IMR-90 (cell line): ENCODE results near the gene LCN12. TPM values are rescaled to one million over a fixed set of nuclear protein-coding genes. Genes with fewer than 3 reads are reported as not detected.

ENCODE experiments used
- ATAC-seq: fragments of 200-7000 bp; cut with Tn5 transposase; 2 replicates; pipeline ENCODE4 v1.9.1; 2020; ENCODE audit warnings: low read depth, mild to moderate bottlenecking, moderate library complexity
- BruUV-seq: library from RNA; stranded (reverse); fragments of 400-500 nt; replicated peaks from 2 replicates; lab custom pipeline; 2021; lab: Mats Ljungman, UMichigan
- CTCF ChIA-PET: fragments of 300-600 bp; formaldehyde crosslinking; extraction: SDS; loops from one replicate; lab custom pipeline; 2021; ENCODE audit warnings: antibody characterized with exemption; lab: Yijun Ruan, JAX
- POLR2A ChIA-PET: fragments of 300-600 bp; sonication (Branson Sonifier 250); formaldehyde crosslinking; loops from one replicate; lab custom pipeline; 2022; ENCODE audit warnings: antibody characterized with exemption; ENCODE audit not compliant: unreplicated experiment; lab: Charles Lee
- DNase-seq: peaks from one replicate; pipeline ENCODE4 v3.0.0; 2013
- H2AFZ ChIP-seq: replicated peaks from 2 replicates; pipeline ENCODE3; 2013; ENCODE audit warnings: low read length, mild to moderate bottlenecking; ENCODE audit not compliant: poor library complexity
- H2AK5ac ChIP-seq: 2 replicates; pipeline ENCODE4 v1.6.1; 2013; ENCODE audit warnings: low read depth, low read length, inconsistent platforms
- H2AK9ac ChIP-seq: replicated peaks from 2 replicates; pipeline ENCODE3; 2013; ENCODE audit warnings: mild to moderate bottlenecking, low read depth, low read length, moderate library complexity; ENCODE audit not compliant: poor library complexity
- H2BK120ac ChIP-seq: 2 replicates; pipeline ENCODE4 v1.6.1; 2013; ENCODE audit warnings: low read depth, low read length, inconsistent platforms
- H2BK15ac ChIP-seq: 3 replicates; pipeline ENCODE4 v1.6.1; 2013; ENCODE audit warnings: low read depth, low read length, inconsistent platforms
- H2BK20ac ChIP-seq: 2 replicates; pipeline ENCODE4 v1.6.1; 2013; ENCODE audit warnings: low read depth, mild to moderate bottlenecking, inconsistent platforms, low read length, moderate library complexity
- H2BK5ac ChIP-seq: 2 replicates; pipeline ENCODE4 v1.6.1; 2013; ENCODE audit warnings: mild to moderate bottlenecking, low read depth, low read length, inconsistent platforms; ENCODE audit not compliant: poor library complexity, severe bottlenecking
- H3K14ac ChIP-seq: replicated peaks from 2 replicates; pipeline ENCODE4 v1.6.1; 2013; ENCODE audit warnings: low read depth, low read length, inconsistent platforms
- H3K18ac ChIP-seq: 2 replicates; pipeline ENCODE4 v1.6.1; 2013; ENCODE audit warnings: low read depth, low read length, control low read depth
- H3K23ac ChIP-seq: 2 replicates; pipeline ENCODE4 v1.6.1; 2013; ENCODE audit warnings: low read depth, low read length, inconsistent platforms
- H3K27ac ChIP-seq: 2 replicates; pipeline ENCODE4 v1.5.1; 2013; ENCODE audit warnings: mild to moderate bottlenecking, control low read depth, low read length; ENCODE audit not compliant: insufficient read depth
- H3K27me3 ChIP-seq: 2 replicates; pipeline ENCODE4 v1.6.1; 2013; ENCODE audit warnings: low read length; ENCODE audit not compliant: control insufficient read depth, insufficient read depth
- H3K36me3 ChIP-seq: 2 replicates; pipeline ENCODE4 v1.6.1; 2013; ENCODE audit warnings: low read length, mixed read lengths; ENCODE audit not compliant: control insufficient read depth, insufficient read depth
- H3K4ac ChIP-seq: 2 replicates; pipeline ENCODE4 v1.6.1; 2013; ENCODE audit warnings: low read depth, low read length, inconsistent platforms
- H3K4me1 ChIP-seq: 2 replicates; pipeline ENCODE4 v1.6.1; 2013; ENCODE audit warnings: low read length, mixed read lengths; ENCODE audit not compliant: control insufficient read depth, insufficient read depth
- H3K4me2 ChIP-seq: 2 replicates; pipeline ENCODE4 v1.6.1; 2013; ENCODE audit warnings: low read depth, mild to moderate bottlenecking, control low read depth, low read length, moderate library complexity
- H3K4me3 ChIP-seq: 2 replicates; pipeline ENCODE4 v1.5.1; 2013; ENCODE audit warnings: low read depth, mild to moderate bottlenecking, control low read depth, low read length, moderate library complexity; ENCODE audit not compliant: insufficient read depth
- H3K56ac ChIP-seq: 2 replicates; pipeline ENCODE4 v1.6.1; 2013; ENCODE audit warnings: low read length, inconsistent platforms; ENCODE audit not compliant: insufficient read depth; ENCODE audit errors: extremely low read depth
- H3K79me1 ChIP-seq, 2 experiments: 2 replicates each; pipeline ENCODE4 v1.6.1; 2013; ENCODE audit warnings: low read length in 2 of 2, inconsistent platforms in 1 of 2, low read depth in 1 of 2
- H3K9ac ChIP-seq: 2 replicates; pipeline ENCODE4 v1.6.1; 2013; ENCODE audit warnings: low read depth, low read length, control low read depth
- H3K9me1 ChIP-seq: 2 replicates; pipeline ENCODE4 v1.6.1; 2013; ENCODE audit warnings: low read length, inconsistent platforms; ENCODE audit not compliant: insufficient read depth
- H3K9me3 ChIP-seq: 2 replicates; pipeline ENCODE4 v1.6.1; 2013; ENCODE audit warnings: low read length; ENCODE audit not compliant: control insufficient read depth, insufficient read depth
- H4K20me1 ChIP-seq: 2 replicates; pipeline ENCODE4 v1.6.1; 2013; ENCODE audit warnings: low read length, inconsistent platforms; ENCODE audit not compliant: insufficient read depth
- H4K5ac ChIP-seq: 2 replicates; pipeline ENCODE4 v1.6.1; 2013; ENCODE audit warnings: mild to moderate bottlenecking, low read depth, low read length, control low read depth
- H4K8ac ChIP-seq, 2 experiments: 2 replicates each; pipeline ENCODE4 v1.6.1; 2013; ENCODE audit warnings: low read depth in 2 of 2, low read length in 2 of 2, control low read depth in 1 of 2, inconsistent platforms in 1 of 2
- H4K91ac ChIP-seq: 2 replicates; pipeline ENCODE4 v1.6.1; 2013; ENCODE audit warnings: low read depth, low read length, inconsistent platforms; ENCODE audit not compliant: insufficient read depth
- CEBPB ChIP-seq: IDR thresholded peaks from 2 replicates; pipeline ENCODE4 v1.6.1; 2012; ENCODE audit warnings: low read depth, low read length, improper control_type of control experiment
- CHD1 ChIP-seq: IDR thresholded peaks from 2 replicates; pipeline ENCODE4 v1.6.1; 2012; ENCODE audit warnings: low read depth, low read length, improper control_type of control experiment
- ELK1 ChIP-seq: fragments of 150-350 bp; IDR thresholded peaks from 2 replicates; pipeline ENCODE4 v1.6.1; 2016; ENCODE audit warnings: low read depth, mild to moderate bottlenecking, low read length, moderate library complexity, borderline replicate concordance
- MAFK ChIP-seq: IDR thresholded peaks from 2 replicates; pipeline ENCODE4 v1.6.1; 2012; ENCODE audit warnings: low read depth, low read length, improper control_type of control experiment
- MAZ ChIP-seq: IDR thresholded peaks from 2 replicates; pipeline ENCODE4 v1.6.1; 2012; ENCODE audit warnings: low read depth, mild to moderate bottlenecking, low read length, improper control_type of control experiment, moderate library complexity, borderline replicate concordance
- MXI1 ChIP-seq: IDR thresholded peaks from 2 replicates; pipeline ENCODE4 v1.6.1; 2012; ENCODE audit warnings: low read depth, mild to moderate bottlenecking, low read length, moderate library complexity, borderline replicate concordance
- NFE2L2 ChIP-seq: fragments of 150-350 bp; IDR thresholded peaks from 2 replicates; pipeline ENCODE4 v1.6.1; 2016; ENCODE audit warnings: low read depth, mild to moderate bottlenecking, low read length
- RCOR1 ChIP-seq: IDR thresholded peaks from 2 replicates; pipeline ENCODE4 v1.6.1; 2012; ENCODE audit warnings: mild to moderate bottlenecking, low read length, improper control_type of control experiment; ENCODE audit not compliant: insufficient replicate concordance
- SMC3 ChIP-seq: fragments of 150-350 bp; IDR thresholded peaks from 2 replicates; pipeline ENCODE4 v1.6.1; 2016; ENCODE audit warnings: low read depth, mild to moderate bottlenecking, antibody characterized with exemption, low read length, moderate library complexity
- WGBS, 2 experiments: methylation state at CpG; one replicate each; pipeline versions ENCODE4 v1.1.5 to v1.1.7; 2013; ENCODE audit warnings: missing lambda C conversion rate in 2 of 2; ENCODE audit not compliant: insufficient read length in 1 of 2; ENCODE audit errors: extremely low coverage in 2 of 2; 5-methylcytosine and 5-hydroxymethylcytosine counted together
- dilution Hi-C: fragments of 300-500 bp; cut with HindIII; formaldehyde crosslinking; loops from one replicate; pipeline ENCODE4 v1.14.3; 2018; ENCODE audit warnings: low sequenced_read_pairs; ENCODE audit not compliant: unreplicated experiment
- in situ Hi-C: fragments of 300-500 bp; cut with MboI; formaldehyde crosslinking; loops from 3 replicates; pipeline ENCODE4 v1.14.3; 2019; ENCODE audit warnings: low sequenced_read_pairs, inconsistent platforms, mixed read lengths
- intact Hi-C: fragments of 100-400 bp; cut with micrococcal nuclease; formaldehyde crosslinking; loops from 2 replicates; pipeline ENCODE4 v1.10.0; 2022
- polyA plus RNA-seq, 3 experiments: library from polyadenylated mRNA; depleted of rRNA; stranded (reverse); fragments of >200 nt; gene quantifications; 2 replicates each; pipeline ENCODE4 v1.2.3, GENCODE V29; 2012; ENCODE audit warnings: low replicate concordance in 1 of 3
- total RNA-seq: library from RNA; depleted of rRNA; stranded (reverse); fragments of >200 nt; gene quantifications from 2 replicates; pipeline ENCODE4 v1.2.3, GENCODE V29; 2012

Gene LCN12
- total and polyA plus RNA-seq, 2 of the 4 experiments (the other 2 are of a cell fraction) = 0.12 TPM; not detected in 1

GRCh38 chr9:136985027-136985602 is 33.0 kb downstream of the LCN12 start:
- Histone ChIP-seq H4K91ac (no peak overlapping the region), H3K56ac (no peak overlapping the region), H3K14ac (no peak overlapping the region), H4K20me1 (no peaks in the 10 kb centered on the region), H3K9me1 (no peaks in the 10 kb centered on the region), H2BK15ac (no peak overlapping the region), H2BK20ac (no peak overlapping the region), H4K8ac (no peak overlapping the region), H3K36me3 (no peaks in the 10 kb centered on the region), H3K18ac (no peak overlapping the region), H3K27ac (no peak overlapping the region), H2BK120ac (no peak overlapping the region), H2AK5ac (no peak overlapping the region), H3K9me3 (no peaks in the 10 kb centered on the region; the same call in 1 of the 2 replicates), H4K5ac (no peak overlapping the region), H2BK5ac (no peak overlapping the region), H3K4me3 (no peak overlapping the region), H3K23ac (no peak overlapping the region), H3K27me3 (peaks cover 52% of the 10 kb centered on the region), H2AFZ (no peak overlapping the region), H3K79me1 (no peaks in the 10 kb centered on the region), H3K9ac (no peak overlapping the region), H3K4me2 (no peak overlapping the region), H3K4me1 (no peaks in the 10 kb centered on the region), H2AK9ac (no peak overlapping the region), H3K4ac (no peak overlapping the region)
- dilution Hi-C loops = no loop called here
- TF ChIP-seq NFE2L2 (no peak), CHD1 (no peak), ELK1 (no peak), RCOR1 (no peak), CEBPB (no peak), SMC3 (no peak), MAZ (no peak), MXI1 (no peak), MAFK (no peak)
- DNase-seq (no peak), ATAC-seq (peak; percentile 12; the same call in 1 of the 2 replicates)
- 12% methylated on average over 23 of the region's 48 CpGs; no CpG with 5 or more reads in 1 of the 2 experiments for WGBS, 2 experiments
- no TSS peak for BruUV-seq
- ChIA-PET CTCF (no interaction called here), POLR2A (no interaction called here)
- in situ Hi-C loops = no loop called here
- intact Hi-C loops = no loop called here
